A549 (cell line): ENCODE measurements around the gene FN3KRP. TPM values are rescaled to one million over a fixed set of nuclear protein-coding genes. Genes with fewer than 3 reads are reported as not detected.

ENCODE experiments used
- ATAC-seq, 2 experiments: fragments of 200-7000 bp in 1 of 2; fragments of >200 bp in 1 of 2; cut with Nextera tagmentation in 1 of 2; cut with Tn5 transposase in 1 of 2; 3 replicates each; pipeline versions ENCODE4 v1.8.0 to v1.9.1; 2018 to 2020; ENCODE audit warnings: mild to moderate bottlenecking in 1 of 2, moderate library complexity in 1 of 2
- CTCF ChIA-PET: fragments of 300-600 bp; sonication (Branson Sonifier 250); formaldehyde crosslinking; extraction: SDS; loops from one replicate; lab custom pipeline; 2021; ENCODE audit warnings: antibody characterized with exemption, inconsistent platforms; lab: Yijun Ruan, JAX
- POLR2A ChIA-PET: fragments of 350-600 bp; formaldehyde crosslinking; extraction: SDS; loops from one replicate; lab custom pipeline; 2021; ENCODE audit warnings: antibody characterized with exemption, inconsistent platforms; lab: Yijun Ruan, JAX
- DNase-seq, 2 experiments: peaks; one replicate each; pipeline versions ENCODE4 v3.0.0 to v3.0.0-alpha.2; 2011 to 2016; ENCODE audit warnings: low read depth in 1 of 2, low spot score in 1 of 2
- FAIRE-seq: peaks from 2 replicates; lab custom pipeline; 2011; peaks lifted over from hg19 to GRCh38; lab: Jason Lieb, UNC
- H3K27ac ChIP-seq, 2 experiments: fragments of >200 bp; sonication (Bioruptor Twin); formaldehyde crosslinking; 3 replicates each; pipeline ENCODE4 v1.5.1; 2016 to 2017
- H3K4me1 ChIP-seq: fragments of >200 bp; sonication (Bioruptor Twin); formaldehyde crosslinking; 3 replicates; pipeline ENCODE4 v1.6.1; 2016
- H3K4me2 ChIP-seq: fragments of >200 bp; sonication (Bioruptor Twin); formaldehyde crosslinking; 3 replicates; pipeline ENCODE4 v1.6.1; 2016
- H3K4me3 ChIP-seq: fragments of >200 bp; sonication (Bioruptor Twin); formaldehyde crosslinking; 3 replicates; pipeline ENCODE4 v1.5.1; 2016
- H3K9me3 ChIP-seq: fragments of >200 bp; sonication (Bioruptor Twin); formaldehyde crosslinking; 3 replicates; pipeline ENCODE4 v1.6.1; 2016
- ATOH8 ChIP-seq: fragments of 250-450 bp; sonication (Bioruptor Pico); IDR thresholded peaks from 2 replicates; pipeline ENCODE4 v1.5.0; 2020; ENCODE audit warnings: low read depth, mild to moderate bottlenecking, moderate library complexity
- BCL3 ChIP-seq: fragments of >200 bp; sonication (Bioruptor Twin); formaldehyde crosslinking; IDR thresholded peaks from 3 replicates; pipeline ENCODE4 v1.6.1; 2016
- CBX2 ChIP-seq: fragments of 200-600 bp; sonication (generic); IDR thresholded peaks from 2 replicates; pipeline ENCODE4 v1.6.1; 2016; ENCODE audit warnings: low read depth, mild to moderate bottlenecking, borderline replicate concordance
- CEBPB ChIP-seq, 2 experiments: fragments of >200 bp in 1 of 2; sonication (Bioruptor Twin) in 1 of 2; formaldehyde crosslinking in 1 of 2; IDR thresholded peaks; 2 replicates each; pipeline ENCODE4 v1.6.1; 2012 to 2016
- CTCF ChIP-seq: fragments of >200 bp; sonication (Bioruptor Twin); formaldehyde crosslinking; IDR thresholded peaks from 3 replicates; pipeline ENCODE4 v1.5.1; 2016
- EP300 ChIP-seq, 2 experiments: fragments of >200 bp; sonication (Bioruptor Twin); formaldehyde crosslinking; IDR thresholded peaks; 2 replicates in 1 of 2; 3 replicates in 1 of 2; pipeline ENCODE4 v1.6.1; 2016 to 2017
- FOSB ChIP-seq: fragments of 250-450 bp; sonication (Bioruptor Pico); IDR thresholded peaks from 2 replicates; pipeline ENCODE4 v1.5.0; 2020; ENCODE audit warnings: mild to moderate bottlenecking, moderate library complexity
- HES2 ChIP-seq: fragments of >200 bp; sonication (Bioruptor Twin); formaldehyde crosslinking; IDR thresholded peaks from 2 replicates; pipeline ENCODE4 v1.6.1; 2016
- HEYL ChIP-seq: fragments of 250-450 bp; sonication (Bioruptor Pico); IDR thresholded peaks from 2 replicates; pipeline ENCODE4 v1.8.0; 2021; ENCODE audit warnings: mild to moderate bottlenecking, moderate library complexity
- HOXB13 ChIP-seq: fragments of 250-450 bp; sonication (Bioruptor Pico); IDR thresholded peaks from 2 replicates; pipeline ENCODE4 v1.5.0; 2020; ENCODE audit warnings: low read depth, mild to moderate bottlenecking, moderate library complexity
- HOXB5 ChIP-seq: fragments of 250-450 bp; sonication (Bioruptor Pico); IDR thresholded peaks from 2 replicates; pipeline ENCODE4 v1.5.0; 2020; ENCODE audit warnings: mild to moderate bottlenecking, moderate library complexity
- JUN ChIP-seq, 2 experiments: fragments of >200 bp; sonication (Bioruptor Twin); formaldehyde crosslinking; IDR thresholded peaks; 2 replicates in 1 of 2; 3 replicates in 1 of 2; pipeline ENCODE4 v1.6.1; 2016 to 2017
- JUNB ChIP-seq: fragments of >200 bp; sonication (Bioruptor Twin); formaldehyde crosslinking; IDR thresholded peaks from 2 replicates; pipeline ENCODE4 v1.6.1; 2016
- KDM1A ChIP-seq: fragments of 200-600 bp; sonication (generic); IDR thresholded peaks from 2 replicates; pipeline ENCODE4 v1.6.1; 2016; ENCODE audit warnings: low read depth, mild to moderate bottlenecking
- NFE2L2 ChIP-seq: fragments of 150-350 bp; conservative IDR thresholded peaks from 2 replicates; pipeline ENCODE4 v1.6.1; 2014; ENCODE audit warnings: low read length
- RAD21 ChIP-seq, 2 experiments: fragments of >200 bp in 1 of 2; sonication (Bioruptor Twin) in 1 of 2; formaldehyde crosslinking in 1 of 2; IDR thresholded peaks in 1 of 2; conservative IDR thresholded peaks in 1 of 2; 2 replicates in 1 of 2; 3 replicates in 1 of 2; pipeline ENCODE4 v1.6.1; 2012 to 2018; ENCODE audit warnings: inconsistent platforms in 1 of 2
- RFX5 ChIP-seq: fragments of 450-650 bp; IDR thresholded peaks from 2 replicates; pipeline ENCODE4 v1.7.1; 2014; ENCODE audit warnings: antibody characterized with exemption, mild to moderate bottlenecking, moderate library complexity
- TFCP2L1 ChIP-seq: fragments of 250-450 bp; sonication (Bioruptor Pico); IDR thresholded peaks from 2 replicates; pipeline ENCODE4 v1.5.0; 2021; ENCODE audit warnings: mild to moderate bottlenecking
- TP53 ChIP-seq: fragments of 250-450 bp; sonication (Bioruptor Pico); IDR thresholded peaks from 2 replicates; pipeline ENCODE4 v1.5.0; 2021; ENCODE audit warnings: mild to moderate bottlenecking, moderate library complexity
- USF2 ChIP-seq: fragments of 450-650 bp; IDR thresholded peaks from 2 replicates; pipeline ENCODE4 v1.6.1; 2014; ENCODE audit warnings: antibody characterized with exemption
- WGBS: methylation state at CpG from one replicate; pipeline ENCODE4 v1.1.6; 2017; ENCODE audit errors: missing lambda C conversion rate; 5-methylcytosine and 5-hydroxymethylcytosine counted together
- polyA plus RNA-seq, 4 experiments: library from polyadenylated mRNA; depleted of rRNA in 3 of 4; stranded (reverse); fragments of >200 nt; fragmentation: RNase III in 1 of 4; extraction: RNeasy Plus Mini Kit Qiagen cat#74134 plus additional on column Dnase treatment in 1 of 4; gene quantifications; 2 replicates in 3 of 4; 3 replicates in 1 of 4; pipeline ENCODE4 v1.2.3, GENCODE V29; 2011 to 2017

Gene FN3KRP
- polyA plus RNA-seq, 2 of the 4 experiments (the other 2 are of a cell fraction): 41.1 to 62.4 TPM

GRCh38 chr17:82679586-82680465 lies 36.7 kb upstream of the FN3KRP start:
- CTCF ChIA-PET: interaction anchor here (0.6 to 6.5 kb wide), 5 partner anchors 11 to 101 kb away, joined by 3 to 54 read pairs (median 4); no protein-coding TSS in a partner anchor
- no peak for TF ChIP-seq JUNB
- no peak for TF ChIP-seq USF2
- no peak for TF ChIP-seq RFX5
- no peak for TF ChIP-seq HEYL (CRISPR knock-in tag)
- no peak for TF ChIP-seq HOXB13 (CRISPR knock-in tag)
- no peak for TF ChIP-seq BCL3
- no peak for TF ChIP-seq CEBPB (IDR thresholded peaks at IDR 0.05)
- TF ChIP-seq RAD21 (conservative IDR thresholded peaks at IDR 0.05 in 1 of 2, IDR thresholded peaks at IDR 0.05 in 1 of 2): peak; percentile 21 to 28; a peak in 1 of 5 replicates
- no peak for FAIRE-seq

GRCh38 chr17:82681547-82681946 lies 35.0 kb upstream of the FN3KRP start:
- 86% methylated on average over 3 of the region's 3 CpGs for WGBS
- CTCF ChIA-PET: interaction anchor here (1.0 to 6.5 kb wide), 3 partner anchors 10 to 13 kb away, joined by 3 to 54 read pairs (median 4); no protein-coding TSS in a partner anchor
- peaks cover 19% of the 10 kb centered on the region for H3K9me3 ChIP-seq
- TF ChIP-seq TFCP2L1 (CRISPR knock-in tag): no peak
- TF ChIP-seq TP53 (CRISPR knock-in tag): no peak
- TF ChIP-seq KDM1A: 0 out of 2 replicates have a peak, but pooled peaks have one; percentile 34
- TF ChIP-seq ATOH8: no peak
- TF ChIP-seq HOXB5 (CRISPR knock-in tag): no peak
- TF ChIP-seq, all 56 proteins: peak for 1
- DNase-seq (no peak), ATAC-seq (no peak), FAIRE-seq (no peak)
- Histone ChIP-seq H3K4me1 (peaks cover 22% of the 10 kb centered on the region), H3K4me3 (no peak overlapping the region), H3K4me2 (no peak overlapping the region), H3K27ac (no peak overlapping the region)
- POLR2A ChIA-PET: no interaction called here

More at GRCh38 chr17:82679586-82680465, 36.7 kb upstream of the FN3KRP start:
- H3K4me2 ChIP-seq: no peak overlapping the region
- 90% methylated on average over 27 of the region's 28 CpGs for WGBS
- DNase-seq (no peak), ATAC-seq (peak; percentile 41 to 62; a peak in 4 of 6 replicates)
- no peak overlapping the region for H3K4me3 ChIP-seq
- H3K4me1 ChIP-seq: peaks cover 16% of the 10 kb centered on the region
- H3K9me3 ChIP-seq: peaks cover 19% of the 10 kb centered on the region
- POLR2A ChIA-PET: no interaction called here
- H3K27ac ChIP-seq: no peak overlapping the region

GRCh38 chr17:82683534-82683933 lies 33.0 kb upstream of the FN3KRP start:
- CTCF ChIA-PET: interaction anchor here (7.7 kb wide), 1 partner anchor 15 kb away, joined by 62 read pairs; no protein-coding TSS in a partner anchor

More at GRCh38 chr17:82683534-82683933, 33.0 kb upstream of the FN3KRP start:
- POLR2A ChIA-PET: no interaction called here
- FAIRE-seq: no peak
- no peak for ATAC-seq
- TF ChIP-seq USF2 (no peak), CTCF (no peak), HOXB5 (CRISPR knock-in tag) (no peak), EP300 (IDR thresholded peaks at IDR 0.05) (no peak), NFE2L2 (no peak), HES2 (no peak), RFX5 (no peak), BCL3 (no peak), CBX2 (no peak), TFCP2L1 (CRISPR knock-in tag) (no peak), FOSB (CRISPR knock-in tag) (no peak), JUN (IDR thresholded peaks at IDR 0.05) (no peak)
- Histone ChIP-seq H3K4me1 (peaks cover 41% of the 10 kb centered on the region), H3K4me2 (peak overlapping the region; percentile 61; the same call in 2 of the 3 replicates), H3K9me3 (peaks cover 19% of the 10 kb centered on the region), H3K4me3 (no peak overlapping the region), H3K27ac (peak overlapping the region; percentile 1 to 77; a peak in 5 of 6 replicates)
- DNase-seq: no peak
- 76% methylated on average over 1 of the region's 1 CpG for WGBS
